ENCODE results near the gene PKNOX2. TPM values are rescaled to one million over a fixed set of nuclear protein-coding genes. Genes with fewer than 3 reads are reported as not detected.
A peak's percentile ranks its signal among the peaks of the same experiment; 100 is the strongest.

PKNOX2 gene
- total and polyA plus RNA-seq, 2 of the 8 experiments (the other 6 are each of a cell fraction or from before 2014, with no cell fraction given) = 2.0 TPM

- no peak overlapping the region for H3K9ac ChIP-seq (replicated peaks in 1 of 4; ENCODE audit: extremely low read depth in 1 of 4, low read depth in 3 of 4, low read length in 3 of 4)
- DNase-seq (ENCODE audit: low read depth in 1 of 2, low spot score in 2 of 2) = no peak
- H2BK12ac ChIP-seq (ENCODE audit: low read depth, low read length) = no peak overlapping the region
- 0 out of 2 replicates have a peak overlapping the region, but pooled peaks have one; percentile 9 for H3K18ac ChIP-seq (ENCODE audit: extremely low read depth, low read length)
- no peaks in the 10 kb centered on the region for H3K36me3 ChIP-seq (ENCODE audit: control insufficient read depth in 2 of 4, insufficient read depth in 4 of 4, low read length in 3 of 4)
- no peak overlapping the region for H4K5ac ChIP-seq (ENCODE audit: insufficient read length, low read depth, low read length)
- H3K23ac ChIP-seq (ENCODE audit: insufficient read length) = no peak overlapping the region
- peak overlapping the region; percentile 74 for H4K8ac ChIP-seq (ENCODE audit: extremely low read depth, insufficient read depth, low read length)
- H3K14ac ChIP-seq (ENCODE audit: insufficient read length) = no peak overlapping the region
- 93% methylated on average over 9 of the region's 9 CpGs; no CpG with 5 or more reads in 1 of the 2 experiments for WGBS, 2 experiments (ENCODE audit: extremely low coverage in 1 of 2, insufficient coverage in 1 of 2, insufficient read length in 1 of 2, insufficient replicate concordance in 2 of 2, low coverage in 1 of 2, low lambda C conversion rate in 2 of 2, missing lambda C conversion rate in 1 of 2)
- H3K56ac ChIP-seq (replicated peaks; ENCODE audit: insufficient read length, low read depth, low read length) = no peak overlapping the region
- H4K20me1 ChIP-seq (replicated peaks in 1 of 2; ENCODE audit: control insufficient read depth in 1 of 2, insufficient read depth in 2 of 2, low read length in 2 of 2) = no peaks in the 10 kb centered on the region
- H3K4me3 ChIP-seq (ENCODE audit: extremely low read depth in 1 of 4, insufficient read depth in 2 of 4, low read depth in 3 of 4, low read length in 4 of 4) = no peak overlapping the region
- H3K4ac ChIP-seq (replicated peaks; ENCODE audit: insufficient read length, low read depth, low read length) = no peak overlapping the region
- H2AFZ ChIP-seq (ENCODE audit: low read length) = no peak overlapping the region
- H3K79me2 ChIP-seq (ENCODE audit: control insufficient read depth in 1 of 2, insufficient read depth in 2 of 2, low read length in 2 of 2) = no peaks in the 10 kb centered on the region
- no peak overlapping the region for H2BK120ac ChIP-seq (replicated peaks; ENCODE audit: low read depth, low read length)
- 0 out of 2 replicates have a peak overlapping the region, but pooled peaks have one; percentile 13 for H2BK20ac ChIP-seq (ENCODE audit: low read length)
- H3K4me1 ChIP-seq (replicated peaks in 1 of 4; ENCODE audit: control insufficient read depth in 3 of 4, insufficient read depth in 4 of 4, low read length in 3 of 4) = peaks cover 3 to 16% (median 6%) of the 10 kb centered on the region in 4 experiments
- no peaks in the 10 kb centered on the region for H3K79me1 ChIP-seq (ENCODE audit: low read depth, low read length)
- H3K23me2 ChIP-seq (ENCODE audit: low read depth, low read length) = no peaks in the 10 kb centered on the region
- FAIRE-seq = no peak
- peak overlapping the region; percentile 17 for H4K91ac ChIP-seq (replicated peaks; ENCODE audit: insufficient read length, low read length)
- CTCF ChIA-PET (ENCODE audit: partially characterized antibody) = interaction anchor here (0.6 to 3.3 kb wide), 22 partner anchors 9 to 403 kb away, joined by 3 to 16 read pairs (median 4); no protein-coding TSS in a partner anchor
- peak overlapping the region; percentile 69; the same call in 1 of the 2 replicates for H2AK5ac ChIP-seq (ENCODE audit: low read depth, low read length)
- POLR2A ChIA-PET (ENCODE audit: partially characterized antibody) = interaction anchor here (0.6 to 3.3 kb wide), 2 partner anchors 9 to 153 kb away, joined by 3 to 15 read pairs; no protein-coding TSS in a partner anchor
- H3K9me3 ChIP-seq (ENCODE audit: insufficient read depth in 2 of 2, low read depth in 1 of 2, low read length in 1 of 2) = no peaks in the 10 kb centered on the region
- H3K27ac ChIP-seq (ENCODE audit: low read depth, low read length) = no peak overlapping the region
- no peak overlapping the region for H2BK15ac ChIP-seq (ENCODE audit: low read length)
- no peak overlapping the region for H3K4me2 ChIP-seq (ENCODE audit: insufficient read depth in 1 of 2, low read depth in 2 of 2, low read length in 2 of 2)
- no peak overlapping the region for H2BK5ac ChIP-seq (ENCODE audit: low read depth, low read length)
- H3K27me3 ChIP-seq (replicated peaks in 1 of 4; ENCODE audit: control insufficient read depth in 3 of 4, extremely low read depth in 1 of 4, insufficient read depth in 3 of 4, low read length in 3 of 4) = no peaks in the 10 kb centered on the region; a peak in 1 of 7 replicates
- TF ChIP-seq EZH2 (IDR thresholded peaks at IDR 0.05; ENCODE audit: low read depth, low read length, severe bottlenecking) (no peak), TEAD4 (IDR thresholded peaks at IDR 0.05; ENCODE audit: low read depth, low read length) (no peak), RAD21 (IDR thresholded peaks at IDR 0.05 in 1 of 2, conservative IDR thresholded peaks at IDR 0.05 in 1 of 2; ENCODE audit: low read depth in 2 of 2, low read length in 2 of 2) (no peak), BACH1 (IDR thresholded peaks at IDR 0.05; ENCODE audit: low read length) (no peak)
Observed at GRCh38 chr11:125380756-125381445, 216.3 kb downstream of the PKNOX2 start.

All from H1 (cell line).